GM12874 (cell line): Measurements from ENCODE around the gene STX16.

ENCODE experiments used
- TF ChIP-seq, protein P1 (sequence below): IDR thresholded peaks from 2 replicates; pipeline ENCODE4 v1.5.1; 2011; ENCODE audit warnings: low read depth, mild to moderate bottlenecking, control low read depth, low read length, moderate library complexity; ENCODE audit not compliant: insufficient read depth

STX16 gene

DNA sequence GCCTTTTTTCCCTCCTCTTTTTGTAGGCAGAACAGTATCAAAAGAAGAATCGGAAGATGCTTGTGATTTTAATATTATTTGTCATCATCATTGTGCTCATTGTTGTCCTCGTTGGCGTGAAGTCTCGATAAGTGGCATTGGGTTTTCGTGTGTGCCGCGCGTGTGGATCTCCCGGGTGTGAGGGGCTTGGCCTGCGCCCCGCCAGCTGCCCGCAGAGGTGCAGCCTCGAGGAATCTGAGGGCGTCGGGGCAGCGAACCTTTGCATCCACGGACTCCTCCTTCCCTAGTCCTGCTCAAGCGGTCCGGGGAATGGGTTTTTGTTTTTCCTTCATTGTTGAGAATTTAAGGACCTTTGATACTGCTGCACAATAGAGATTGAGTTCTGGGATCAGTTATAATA lies 25.1 kb downstream of the STX16 start:
- TF ChIP-seq, protein P1, sequence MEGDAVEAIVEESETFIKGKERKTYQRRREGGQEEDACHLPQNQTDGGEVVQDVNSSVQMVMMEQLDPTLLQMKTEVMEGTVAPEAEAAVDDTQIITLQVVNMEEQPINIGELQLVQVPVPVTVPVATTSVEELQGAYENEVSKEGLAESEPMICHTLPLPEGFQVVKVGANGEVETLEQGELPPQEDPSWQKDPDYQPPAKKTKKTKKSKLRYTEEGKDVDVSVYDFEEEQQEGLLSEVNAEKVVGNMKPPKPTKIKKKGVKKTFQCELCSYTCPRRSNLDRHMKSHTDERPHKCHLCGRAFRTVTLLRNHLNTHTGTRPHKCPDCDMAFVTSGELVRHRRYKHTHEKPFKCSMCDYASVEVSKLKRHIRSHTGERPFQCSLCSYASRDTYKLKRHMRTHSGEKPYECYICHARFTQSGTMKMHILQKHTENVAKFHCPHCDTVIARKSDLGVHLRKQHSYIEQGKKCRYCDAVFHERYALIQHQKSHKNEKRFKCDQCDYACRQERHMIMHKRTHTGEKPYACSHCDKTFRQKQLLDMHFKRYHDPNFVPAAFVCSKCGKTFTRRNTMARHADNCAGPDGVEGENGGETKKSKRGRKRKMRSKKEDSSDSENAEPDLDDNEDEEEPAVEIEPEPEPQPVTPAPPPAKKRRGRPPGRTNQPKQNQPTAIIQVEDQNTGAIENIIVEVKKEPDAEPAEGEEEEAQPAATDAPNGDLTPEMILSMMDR = no peak

DNA sequence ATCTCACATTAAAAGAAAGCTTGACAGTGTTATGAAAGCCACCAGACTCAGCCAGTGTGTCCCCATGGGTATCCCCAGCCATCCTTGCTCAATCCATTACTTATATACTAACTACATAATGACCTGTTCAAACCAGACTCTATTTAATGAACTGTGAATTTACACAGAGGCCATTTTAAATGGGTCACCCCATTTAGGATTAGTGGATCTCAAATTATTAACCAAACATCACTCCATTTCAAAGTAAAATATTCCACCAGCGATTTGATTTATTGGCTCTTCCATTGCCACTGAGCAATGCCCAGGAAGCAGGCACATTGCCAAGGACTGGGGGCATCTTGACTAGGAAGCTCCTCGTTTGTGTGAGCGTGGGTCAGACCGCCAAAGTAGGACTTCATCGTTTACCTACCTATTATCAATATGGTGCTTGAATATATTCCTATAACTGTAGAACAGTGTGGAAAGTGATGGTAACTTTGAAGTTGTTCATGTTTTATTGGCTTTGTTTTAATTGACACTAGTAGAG lies 26.1 kb downstream of the STX16 start:
- TF ChIP-seq, protein P1 = no peak

DNA sequence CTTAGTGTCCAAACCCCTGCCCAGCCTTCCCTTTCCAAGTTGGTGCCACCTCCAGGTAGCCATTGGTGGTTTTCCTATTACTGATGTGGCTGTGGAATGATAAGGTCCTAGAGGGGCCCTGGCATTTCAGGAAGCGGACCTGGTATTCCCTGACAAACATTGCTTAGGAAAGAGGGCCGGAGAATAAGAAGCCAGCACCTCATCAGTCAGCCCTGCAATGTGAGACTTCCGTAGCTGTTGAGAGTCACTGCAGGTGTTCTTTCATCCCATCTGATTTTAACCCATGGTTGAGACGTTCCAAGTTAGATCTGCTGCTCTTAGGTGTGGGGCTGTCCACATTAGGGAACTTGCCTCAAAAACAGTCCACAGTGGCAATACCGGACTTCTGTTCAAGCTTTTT lies 26.7 kb downstream of the STX16 start:
- TF ChIP-seq, protein P1 = no peak

DNA sequence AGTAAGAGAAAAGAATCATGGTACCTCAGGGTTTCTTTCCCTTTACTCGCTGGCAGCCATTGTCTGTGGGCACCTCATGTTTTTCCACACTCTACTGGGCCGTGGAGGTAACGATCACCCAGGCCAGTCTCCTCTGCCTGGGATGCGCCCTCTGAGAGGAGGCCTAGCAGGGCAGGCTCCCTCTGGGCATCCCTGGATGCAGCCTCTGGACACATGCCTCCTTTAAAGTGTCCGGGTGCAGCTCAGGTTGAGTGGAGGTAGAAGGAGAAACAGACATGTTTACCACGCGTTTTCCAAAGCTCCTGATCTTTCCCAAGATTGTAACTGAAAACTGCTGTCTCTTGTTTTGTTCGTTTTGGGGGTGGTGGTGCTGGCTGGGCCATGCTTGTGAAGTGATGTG lies 27.7 kb downstream of the STX16 start:
- TF ChIP-seq, protein P1 = no peak

DNA sequence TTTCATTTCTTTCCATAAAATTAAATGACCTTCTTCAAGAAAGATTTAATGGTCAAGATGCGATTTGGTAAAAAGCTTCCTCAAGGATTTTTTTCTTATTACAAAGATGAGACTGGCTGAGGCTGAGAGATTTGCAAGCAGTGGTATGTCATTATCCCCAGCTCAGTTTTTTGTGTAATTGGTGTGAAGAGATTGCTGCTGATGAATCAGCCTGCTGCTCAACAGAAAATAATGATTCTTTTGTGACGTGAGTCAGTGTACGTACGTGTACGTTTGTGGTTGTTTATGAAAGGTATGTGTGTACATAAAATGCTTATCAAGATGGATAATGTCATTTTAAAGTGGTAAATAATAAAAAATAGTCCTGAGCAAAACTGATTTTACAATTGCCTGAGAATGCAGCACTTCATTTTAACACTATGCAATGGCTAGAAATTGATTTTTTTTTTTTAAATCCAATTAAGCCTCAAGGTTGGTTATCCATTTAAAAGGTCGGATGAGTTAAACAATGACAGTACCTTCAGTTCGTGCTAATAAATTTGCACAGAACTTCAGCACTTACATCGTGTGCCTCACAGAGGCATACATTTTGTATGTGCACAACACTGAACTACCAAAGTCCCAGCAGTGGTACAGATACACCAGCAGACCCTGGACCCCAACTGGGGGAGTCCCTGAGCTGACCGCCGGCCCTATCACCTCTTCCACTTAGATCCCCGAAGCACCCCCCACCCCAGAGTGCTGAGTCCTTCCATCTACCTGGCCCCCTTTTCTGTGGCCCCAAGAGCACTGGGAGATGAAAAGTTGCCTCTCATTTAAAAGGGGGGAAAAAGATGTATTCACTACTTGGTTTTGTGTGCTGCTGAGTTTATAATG lies 31.8 kb downstream of the STX16 start:
- TF ChIP-seq, protein P1 = no peak

DNA sequence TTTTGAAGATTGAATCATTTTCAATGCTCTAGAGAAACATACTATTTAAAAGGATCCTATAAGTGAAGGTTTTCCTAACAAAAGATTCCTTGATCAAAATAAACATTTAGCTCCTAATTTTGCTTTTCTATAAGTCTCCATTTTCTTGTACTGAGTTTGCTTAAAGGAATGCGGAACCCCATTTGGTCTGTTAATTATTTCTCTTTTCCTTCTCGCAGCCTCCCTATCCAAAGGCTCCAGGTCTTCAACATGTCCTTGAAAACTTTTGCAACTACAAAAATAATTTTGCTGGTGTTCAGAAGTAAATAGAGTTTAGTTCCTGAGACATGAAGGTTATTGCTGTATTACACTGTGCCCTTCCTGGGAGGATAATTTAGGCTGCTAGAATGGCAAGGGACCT lies 33.2 kb downstream of the STX16 start:
- TF ChIP-seq, protein P1 = no peak

DNA sequence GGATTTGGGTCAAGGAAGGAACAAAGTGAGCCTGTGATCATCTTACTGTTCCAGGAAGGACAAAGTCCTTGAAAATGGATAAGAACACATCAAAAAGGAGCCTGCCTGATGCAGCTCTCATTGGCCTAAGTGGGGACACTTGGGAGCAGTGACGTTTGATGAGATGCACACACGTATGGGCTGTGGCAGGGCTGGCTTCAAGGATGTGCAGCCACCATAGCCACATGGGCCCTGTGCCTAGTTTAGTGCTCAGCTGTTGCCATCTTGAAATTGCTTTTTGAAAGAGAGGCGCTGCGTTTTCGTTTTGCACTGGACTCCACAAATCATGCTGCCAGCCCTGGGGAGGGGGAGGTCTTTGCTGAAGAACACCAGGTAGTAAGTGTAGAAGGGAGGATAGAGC lies 34.9 kb downstream of the STX16 start:
- TF ChIP-seq, protein P1 = no peak
